Mesendoderm (in vitro differentiated cells): ENCODE measurements around the gene SAMD14.

ENCODE experiments used
- DNase-seq: peaks from one replicate; pipeline ENCODE4 v3.0.0; 2013
- H2AK5ac ChIP-seq: 2 replicates; pipeline ENCODE4 v1.6.1; 2013; ENCODE audit warnings: low read length, inconsistent platforms
- H2BK120ac ChIP-seq: 2 replicates; pipeline ENCODE4 v1.6.1; 2013; ENCODE audit warnings: low read depth, mild to moderate bottlenecking, low read length, moderate library complexity, mixed read lengths
- H2BK15ac ChIP-seq: replicated peaks from 2 replicates; pipeline ENCODE4 v1.6.1; 2013; ENCODE audit warnings: low read depth, mild to moderate bottlenecking, moderate library complexity
- H2BK5ac ChIP-seq: 2 replicates; pipeline ENCODE4 v1.6.1; 2013; ENCODE audit warnings: low read length, inconsistent platforms
- H3K18ac ChIP-seq: 2 replicates; pipeline ENCODE4 v1.6.1; 2013; ENCODE audit warnings: mild to moderate bottlenecking, low read length, mixed read lengths
- H3K23ac ChIP-seq: one replicate; pipeline ENCODE4 v1.6.1; 2013; ENCODE audit warnings: low read length
- H3K27ac ChIP-seq: 2 replicates; pipeline ENCODE4 v1.5.1; 2013; ENCODE audit warnings: low read depth, mild to moderate bottlenecking, inconsistent platforms, low read length, moderate library complexity
- H3K27me3 ChIP-seq: 2 replicates; pipeline ENCODE4 v1.6.1; 2013; ENCODE audit warnings: low read length, control low read depth, mild to moderate bottlenecking, inconsistent platforms; ENCODE audit not compliant: insufficient read depth, poor library complexity
- H3K36me3 ChIP-seq: 2 replicates; pipeline ENCODE4 v1.6.1; 2013; ENCODE audit warnings: low read length, inconsistent platforms; ENCODE audit not compliant: control insufficient read depth, insufficient read depth
- H3K4ac ChIP-seq: one replicate; pipeline ENCODE4 v1.6.1; 2013; ENCODE audit warnings: low read depth, mild to moderate bottlenecking, low read length, moderate library complexity
- H3K4me1 ChIP-seq: 2 replicates; pipeline ENCODE4 v1.6.1; 2013; ENCODE audit warnings: low read depth, low read length, inconsistent platforms; ENCODE audit not compliant: control insufficient read depth
- H3K4me2 ChIP-seq: 2 replicates; pipeline ENCODE4 v1.6.1; 2013; ENCODE audit warnings: low read length
- H3K4me3 ChIP-seq: 2 replicates; pipeline ENCODE4 v1.5.1; 2013; ENCODE audit warnings: mild to moderate bottlenecking, low read length
- H3K56ac ChIP-seq: one replicate; pipeline ENCODE4 v1.6.1; 2013; ENCODE audit warnings: low read length
- H3K79me1 ChIP-seq: 2 replicates; pipeline ENCODE4 v1.6.1; 2013; ENCODE audit warnings: low read length, inconsistent platforms
- H3K79me2 ChIP-seq: 2 replicates; pipeline ENCODE4 v1.6.1; 2013; ENCODE audit warnings: mild to moderate bottlenecking, low read length; ENCODE audit not compliant: control insufficient read depth, insufficient read depth
- H3K9ac ChIP-seq: 2 replicates; pipeline ENCODE4 v1.6.1; 2013; ENCODE audit warnings: low read length, inconsistent platforms
- H4K5ac ChIP-seq: one replicate; pipeline ENCODE4 v1.6.1; 2013; ENCODE audit warnings: low read length
- H4K8ac ChIP-seq: one replicate; pipeline ENCODE4 v1.6.1; 2013; ENCODE audit warnings: low read depth, mild to moderate bottlenecking, control low read depth, low read length, moderate library complexity
- WGBS: extraction: QIAGEN DNeasy Blood & Tissue Kit; methylation state at CpG from one replicate; pipeline ENCODE4 v1.1.7; 2013; ENCODE audit warnings: low lambda C conversion rate, missing lambda C conversion rate; ENCODE audit not compliant: insufficient coverage; ENCODE audit errors: extremely low coverage; 5-methylcytosine and 5-hydroxymethylcytosine counted together

SAMD14 gene

GRCh38 chr17:50174444-50174843 lies 44.5 kb upstream of the SAMD14 start:
- Histone ChIP-seq H3K23ac (no peak overlapping the region), H3K27me3 (no peaks in the 10 kb centered on the region), H3K79me2 (no peaks in the 10 kb centered on the region), H3K18ac (no peak overlapping the region), H2AK5ac (no peak overlapping the region), H2BK5ac (no peak overlapping the region), H3K4me3 (no peak overlapping the region), H4K8ac (no peak overlapping the region), H3K27ac (no peak overlapping the region), H3K4me2 (no peak overlapping the region), H3K36me3 (no peaks in the 10 kb centered on the region), H2BK120ac (no peak overlapping the region), H3K4ac (no peak overlapping the region), H2BK15ac (no peak overlapping the region), H3K56ac (no peak overlapping the region), H4K5ac (no peak overlapping the region), H3K4me1 (peaks cover 7% of the 10 kb centered on the region), H3K9ac (no peak overlapping the region), H3K79me1 (no peaks in the 10 kb centered on the region)
- no CpG with 5 or more reads among the region's 6 CpGs for WGBS
- no peak for DNase-seq

- H3K4me1 ChIP-seq = peaks cover 5% of the 10 kb centered on the region
- H3K79me1 ChIP-seq = no peaks in the 10 kb centered on the region
- no peaks in the 10 kb centered on the region for H3K27me3 ChIP-seq
- H3K27ac ChIP-seq = peak overlapping the region; percentile 30
- peak overlapping the region; percentile 71 for H3K56ac ChIP-seq
- H3K36me3 ChIP-seq = no peaks in the 10 kb centered on the region
- H3K4ac ChIP-seq = no peak overlapping the region
- no peak overlapping the region for H4K8ac ChIP-seq
- H2BK120ac ChIP-seq = no peak overlapping the region
- WGBS = no CpG with 5 or more reads among the region's 10 CpGs
- H3K9ac ChIP-seq = peak overlapping the region; percentile 22
- no peak overlapping the region for H3K4me2 ChIP-seq
- DNase-seq = peak; percentile 90
- no peak overlapping the region for H3K18ac ChIP-seq
- no peak overlapping the region for H2BK5ac ChIP-seq
- no peak overlapping the region for H2AK5ac ChIP-seq
- H2BK15ac ChIP-seq = no peak overlapping the region
- no peaks in the 10 kb centered on the region for H3K79me2 ChIP-seq
- peak overlapping the region; percentile 40 for H4K5ac ChIP-seq
- peak overlapping the region; percentile 57 for H3K23ac ChIP-seq
- no peak overlapping the region for H3K4me3 ChIP-seq
These were observed 43.5 kb upstream of the SAMD14 start for GRCh38 chr17:50173335-50173941.

GRCh38 chr17:50172936-50173334 lies 43.0 kb upstream of the SAMD14 start:
- Histone ChIP-seq H3K36me3 (no peaks in the 10 kb centered on the region), H3K27ac (no peak overlapping the region), H3K4me2 (no peak overlapping the region), H3K4ac (no peak overlapping the region), H3K9ac (peak overlapping the region; percentile 22), H3K23ac (peak overlapping the region; percentile 57), H3K79me2 (no peaks in the 10 kb centered on the region), H4K8ac (no peak overlapping the region), H3K18ac (no peak overlapping the region), H2AK5ac (no peak overlapping the region), H3K4me1 (peaks cover 5% of the 10 kb centered on the region), H4K5ac (no peak overlapping the region), H3K27me3 (no peaks in the 10 kb centered on the region), H2BK120ac (no peak overlapping the region), H2BK5ac (no peak overlapping the region), H3K56ac (peak overlapping the region; percentile 71), H3K79me1 (no peaks in the 10 kb centered on the region), H2BK15ac (no peak overlapping the region), H3K4me3 (no peak overlapping the region)
- WGBS = no CpG with 5 or more reads among the region's 6 CpGs
- DNase-seq = no peak

GRCh38 chr17:50172130-50172529 lies 42.2 kb upstream of the SAMD14 start:
- H3K4me3 ChIP-seq = no peak overlapping the region
- no peaks in the 10 kb centered on the region for H3K27me3 ChIP-seq
- H3K79me1 ChIP-seq = no peaks in the 10 kb centered on the region
- no CpG with 5 or more reads among the region's 11 CpGs for WGBS
- no peak overlapping the region for H3K18ac ChIP-seq
- H3K79me2 ChIP-seq = no peaks in the 10 kb centered on the region
- H2BK15ac ChIP-seq = no peak overlapping the region
- no peak overlapping the region for H3K4me2 ChIP-seq
- H3K36me3 ChIP-seq = no peaks in the 10 kb centered on the region
- H3K56ac ChIP-seq = no peak overlapping the region
- H3K4me1 ChIP-seq = no peaks in the 10 kb centered on the region
- no peak overlapping the region for H2BK5ac ChIP-seq
- H2BK120ac ChIP-seq = no peak overlapping the region
- H4K8ac ChIP-seq = no peak overlapping the region
- no peak overlapping the region for H3K27ac ChIP-seq
- no peak overlapping the region for H3K23ac ChIP-seq
- H3K9ac ChIP-seq = no peak overlapping the region
- H4K5ac ChIP-seq = no peak overlapping the region
- no peak for DNase-seq
- H2AK5ac ChIP-seq = no peak overlapping the region
- no peak overlapping the region for H3K4ac ChIP-seq

GRCh38 chr17:50171371-50172071 lies 41.6 kb upstream of the SAMD14 start:
- Histone ChIP-seq H3K4me1 (no peaks in the 10 kb centered on the region), H3K79me1 (no peaks in the 10 kb centered on the region), H2AK5ac (no peak overlapping the region), H3K4me2 (no peak overlapping the region), H4K8ac (no peak overlapping the region), H3K9ac (no peak overlapping the region), H3K4ac (no peak overlapping the region), H3K27me3 (no peaks in the 10 kb centered on the region), H3K4me3 (no peak overlapping the region), H3K27ac (no peak overlapping the region), H2BK15ac (no peak overlapping the region), H3K36me3 (no peaks in the 10 kb centered on the region), H3K79me2 (no peaks in the 10 kb centered on the region), H3K56ac (no peak overlapping the region), H2BK5ac (no peak overlapping the region), H4K5ac (no peak overlapping the region), H2BK120ac (no peak overlapping the region), H3K23ac (no peak overlapping the region), H3K18ac (no peak overlapping the region)
- no CpG with 5 or more reads among the region's 17 CpGs for WGBS
- DNase-seq = no peak
